HG03025 (cell line): ENCODE results near the gene PKDCC.
"Not testable (repeated sequence)": the region's sequence is repeated elsewhere in the genome, so short reads cannot be mapped to it uniquely, and the experiment has no call there.

Experiments
- ATAC-seq: cut with Tn5 transposase; IDR thresholded peaks from one replicate; pipeline ENCODE4 v1.9.1; 2021; ENCODE audit warnings: mild to moderate bottlenecking, moderate library complexity; ENCODE audit not compliant: unreplicated experiment, low FRiP score

PKDCC gene

GRCh38 chr2:42030200-42030759 is 17.5 kb upstream of the PKDCC start:
- ATAC-seq, result no peak

- no peak for ATAC-seq
Observed at GRCh38 chr2:42030829-42031228, 17.0 kb upstream of the PKDCC start.

GRCh38 chr2:42031281-42032223 is 16.3 kb upstream of the PKDCC start:
- no peak for ATAC-seq

GRCh38 chr2:42032224-42032620 is 15.6 kb upstream of the PKDCC start:
- no peak for ATAC-seq

GRCh38 chr2:42032745-42033144 is 15.1 kb upstream of the PKDCC start:
- no peak for ATAC-seq

GRCh38 chr2:42034096-42034495 is 13.7 kb upstream of the PKDCC start:
- ATAC-seq, result not testable (repeated sequence)

- no peak for ATAC-seq
Observed at GRCh38 chr2:42035241-42035640, 12.6 kb upstream of the PKDCC start.

GRCh38 chr2:42036413-42036812 is 11.4 kb upstream of the PKDCC start:
- ATAC-seq, result no peak

GRCh38 chr2:42036940-42037339 is 10.9 kb upstream of the PKDCC start:
- ATAC-seq, result no peak

- ATAC-seq, result no peak
Observed at GRCh38 chr2:42040643-42041278, 7.1 kb upstream of the PKDCC start.

GRCh38 chr2:42041377-42042127 is 6.3 kb upstream of the PKDCC start:
- ATAC-seq, result no peak

GRCh38 chr2:42042631-42043355 is 5.0 kb upstream of the PKDCC start:
- ATAC-seq, result no peak

GRCh38 chr2:42043789-42044394 is 3.9 kb upstream of the PKDCC start:
- ATAC-seq, result no peak

- ATAC-seq, result no peak
Observed at GRCh38 chr2:42044939-42045338, 2.9 kb upstream of the PKDCC start.

GRCh38 chr2:42045352-42045751 is 2.5 kb upstream of the PKDCC start:
- ATAC-seq, result no peak

- no peak for ATAC-seq
Observed at GRCh38 chr2:42045848-42046748, 1.7 kb upstream of the PKDCC start.

- no peak for ATAC-seq
Observed at GRCh38 chr2:42046819-42047487, 868 bp upstream of the PKDCC start.
